A549 (cell line): Measurements from ENCODE around the gene CBFA2T2. TPM values are rescaled to one million over a fixed set of nuclear protein-coding genes. Genes with fewer than 3 reads are reported as not detected.

Source experiments
- ATAC-seq, 2 experiments: fragments of 200-7000 bp in 1 of 2; fragments of >200 bp in 1 of 2; cut with Nextera tagmentation in 1 of 2; cut with Tn5 transposase in 1 of 2; 3 replicates each; pipeline versions ENCODE4 v1.8.0 to v1.9.1; 2018 to 2020; ENCODE audit warnings: mild to moderate bottlenecking in 1 of 2, moderate library complexity in 1 of 2
- CTCF ChIA-PET: fragments of 300-600 bp; sonication (Branson Sonifier 250); formaldehyde crosslinking; extraction: SDS; loops from one replicate; lab custom pipeline; 2021; ENCODE audit warnings: antibody characterized with exemption, inconsistent platforms; lab: Yijun Ruan, JAX
- POLR2A ChIA-PET: fragments of 350-600 bp; formaldehyde crosslinking; extraction: SDS; loops from one replicate; lab custom pipeline; 2021; ENCODE audit warnings: antibody characterized with exemption, inconsistent platforms; lab: Yijun Ruan, JAX
- DNase-seq, 2 experiments: peaks; one replicate each; pipeline versions ENCODE4 v3.0.0 to v3.0.0-alpha.2; 2011 to 2016; ENCODE audit warnings: low read depth in 1 of 2, low spot score in 1 of 2
- FAIRE-seq: peaks from 2 replicates; lab custom pipeline; 2011; peaks lifted over from hg19 to GRCh38; lab: Jason Lieb, UNC
- H3K27ac ChIP-seq, 2 experiments: fragments of >200 bp; sonication (Bioruptor Twin); formaldehyde crosslinking; 3 replicates each; pipeline ENCODE4 v1.5.1; 2016 to 2017
- H3K4me1 ChIP-seq: fragments of >200 bp; sonication (Bioruptor Twin); formaldehyde crosslinking; 3 replicates; pipeline ENCODE4 v1.6.1; 2016
- H3K4me2 ChIP-seq: fragments of >200 bp; sonication (Bioruptor Twin); formaldehyde crosslinking; 3 replicates; pipeline ENCODE4 v1.6.1; 2016
- H3K4me3 ChIP-seq: fragments of >200 bp; sonication (Bioruptor Twin); formaldehyde crosslinking; 3 replicates; pipeline ENCODE4 v1.5.1; 2016
- H3K9me3 ChIP-seq: fragments of >200 bp; sonication (Bioruptor Twin); formaldehyde crosslinking; 3 replicates; pipeline ENCODE4 v1.6.1; 2016
- ATOH8 ChIP-seq: fragments of 250-450 bp; sonication (Bioruptor Pico); IDR thresholded peaks from 2 replicates; pipeline ENCODE4 v1.5.0; 2020; ENCODE audit warnings: low read depth, mild to moderate bottlenecking, moderate library complexity
- BHLHE40 ChIP-seq: IDR thresholded peaks from 2 replicates; pipeline ENCODE4 v1.6.1; 2012; ENCODE audit warnings: low read depth, low read length, inconsistent platforms
- ESRRA ChIP-seq: fragments of 150-350 bp; IDR thresholded peaks from 2 replicates; pipeline ENCODE4 v1.6.1; 2014; ENCODE audit warnings: mild to moderate bottlenecking, low read length, borderline replicate concordance
- HDAC2 ChIP-seq: fragments of 200-600 bp; sonication (generic); IDR thresholded peaks from 2 replicates; pipeline ENCODE4 v1.6.1; 2016
- HES2 ChIP-seq: fragments of >200 bp; sonication (Bioruptor Twin); formaldehyde crosslinking; IDR thresholded peaks from 2 replicates; pipeline ENCODE4 v1.6.1; 2016
- HEYL ChIP-seq: fragments of 250-450 bp; sonication (Bioruptor Pico); IDR thresholded peaks from 2 replicates; pipeline ENCODE4 v1.8.0; 2021; ENCODE audit warnings: mild to moderate bottlenecking, moderate library complexity
- HOXB13 ChIP-seq: fragments of 250-450 bp; sonication (Bioruptor Pico); IDR thresholded peaks from 2 replicates; pipeline ENCODE4 v1.5.0; 2020; ENCODE audit warnings: low read depth, mild to moderate bottlenecking, moderate library complexity
- JUN ChIP-seq, 2 experiments: fragments of >200 bp; sonication (Bioruptor Twin); formaldehyde crosslinking; IDR thresholded peaks; 2 replicates in 1 of 2; 3 replicates in 1 of 2; pipeline ENCODE4 v1.6.1; 2016 to 2017
- MAZ ChIP-seq: fragments of 150-350 bp; IDR thresholded peaks from 2 replicates; pipeline ENCODE4 v1.6.1; 2014; ENCODE audit warnings: antibody characterized with exemption, low read depth, low read length, borderline replicate concordance
- POLR2AphosphoS2 ChIP-seq: conservative IDR thresholded peaks from 2 replicates; pipeline ENCODE4 v1.6.1; 2012; ENCODE audit warnings: low read length, improper control_type of control experiment, inconsistent platforms
- RAD21 ChIP-seq, 2 experiments: fragments of >200 bp in 1 of 2; sonication (Bioruptor Twin) in 1 of 2; formaldehyde crosslinking in 1 of 2; IDR thresholded peaks in 1 of 2; conservative IDR thresholded peaks in 1 of 2; 2 replicates in 1 of 2; 3 replicates in 1 of 2; pipeline ENCODE4 v1.6.1; 2012 to 2018; ENCODE audit warnings: inconsistent platforms in 1 of 2
- TP53 ChIP-seq: fragments of 250-450 bp; sonication (Bioruptor Pico); IDR thresholded peaks from 2 replicates; pipeline ENCODE4 v1.5.0; 2021; ENCODE audit warnings: mild to moderate bottlenecking, moderate library complexity
- WGBS: methylation state at CpG from one replicate; pipeline ENCODE4 v1.1.6; 2017; ENCODE audit errors: missing lambda C conversion rate; 5-methylcytosine and 5-hydroxymethylcytosine counted together
- polyA plus RNA-seq, 4 experiments: library from polyadenylated mRNA; depleted of rRNA in 3 of 4; stranded (reverse); fragments of >200 nt; fragmentation: RNase III in 1 of 4; extraction: RNeasy Plus Mini Kit Qiagen cat#74134 plus additional on column Dnase treatment in 1 of 4; gene quantifications; 2 replicates in 3 of 4; 3 replicates in 1 of 4; pipeline ENCODE4 v1.2.3, GENCODE V29; 2011 to 2017
- TF ChIP-seq, protein P1 (sequence below): fragments of 150-350 bp; IDR thresholded peaks from 2 replicates; pipeline ENCODE4 v1.6.1; 2014; ENCODE audit warnings: low read depth, mild to moderate bottlenecking, low read length
- TF ChIP-seq, protein P2 (sequence below): IDR thresholded peaks from 2 replicates; pipeline ENCODE4 v1.6.1; 2012; ENCODE audit warnings: low read depth, borderline replicate concordance
- TF ChIP-seq, protein P3 (sequence below): fragments of >200 bp; sonication (Bioruptor Twin); formaldehyde crosslinking; IDR thresholded peaks from 3 replicates; pipeline ENCODE4 v1.5.1; 2016
- TF ChIP-seq, protein P4 (sequence below): fragments of 450-650 bp; IDR thresholded peaks from 2 replicates; pipeline ENCODE4 v1.6.1; 2014; ENCODE audit warnings: antibody characterized with exemption

Gene CBFA2T2
- polyA plus RNA-seq, 2 of the 4 experiments (the other 2 are of a cell fraction): 6.8 to 9.4 TPM

DNA sequence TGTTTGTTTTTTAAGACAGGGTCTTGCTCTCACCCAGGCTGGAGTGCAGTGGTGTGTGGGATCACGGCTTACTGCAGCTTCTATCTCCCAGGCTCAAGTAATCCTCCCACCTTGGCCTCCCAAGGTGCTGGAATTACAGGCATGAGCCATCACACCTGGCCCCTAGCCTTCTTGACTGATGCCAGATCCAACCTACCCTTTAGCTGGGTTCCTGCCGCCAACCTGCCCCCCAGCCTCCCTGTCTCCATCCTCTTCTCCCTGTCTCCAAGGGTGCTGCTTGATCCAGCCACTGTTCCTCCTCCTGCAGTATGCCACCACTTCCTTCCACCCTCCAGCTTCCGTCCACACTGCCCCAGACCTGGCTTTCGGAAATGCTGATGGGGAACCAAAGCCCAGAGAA lies 169.0 kb downstream of the CBFA2T2 start:
- no peak for ATAC-seq
- 99% methylated on average over 4 of the region's 4 CpGs for WGBS
- FAIRE-seq: no peak

DNA sequence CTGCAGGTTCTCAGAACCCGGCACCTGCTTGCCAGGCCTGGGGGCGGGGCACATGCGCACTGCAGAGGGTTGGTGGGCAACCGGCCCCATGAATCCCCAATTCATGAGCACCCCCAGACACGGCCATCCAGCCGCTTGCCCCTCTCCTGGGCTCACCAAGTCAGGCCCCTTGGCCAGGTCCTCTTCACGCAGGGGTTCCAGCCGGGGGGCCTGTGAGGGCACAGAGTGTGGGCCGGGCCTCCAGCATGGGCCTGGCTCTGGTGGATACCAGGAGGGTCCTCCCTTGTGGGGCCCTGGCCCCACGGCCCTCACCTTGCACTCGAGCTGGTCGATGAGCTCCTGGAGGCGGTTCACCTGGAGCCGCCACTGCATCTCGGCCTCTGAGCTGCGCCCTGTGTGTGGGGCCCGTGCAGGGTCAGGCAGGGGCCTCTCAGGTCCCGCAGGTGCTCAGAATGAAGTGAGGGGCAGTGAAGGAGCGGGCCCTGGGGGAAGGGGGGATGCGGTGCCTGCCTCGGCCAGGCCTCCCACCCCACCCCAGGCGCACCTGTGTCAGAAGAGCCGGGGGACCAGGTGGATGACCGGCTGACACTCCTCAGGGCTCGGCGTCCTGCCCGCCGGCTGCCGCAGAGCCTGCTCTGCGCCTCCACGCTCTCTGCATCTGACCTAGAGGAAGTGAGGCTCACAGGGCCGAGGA lies 169.6 kb downstream of the CBFA2T2 start:
- Histone ChIP-seq H3K9me3 (no peaks in the 10 kb centered on the region), H3K4me1 (peaks cover 12% of the 10 kb centered on the region), H3K27ac (no peak overlapping the region), H3K4me3 (no peak overlapping the region), H3K4me2 (no peak overlapping the region)
- ChIA-PET CTCF (interaction anchor here (1.2 to 1.7 kb wide), 2 partner anchors 17 to 202 kb away, joined by 4 to 5 read pairs; no protein-coding TSS in a partner anchor), POLR2A (no interaction called here)
- no peak for DNase-seq
- FAIRE-seq: no peak
- no peak for TF ChIP-seq HES2
- TF ChIP-seq RAD21 (conservative IDR thresholded peaks at IDR 0.05 in 1 of 2, IDR thresholded peaks at IDR 0.05 in 1 of 2): no peak
- no peak for TF ChIP-seq JUN (IDR thresholded peaks at IDR 0.05)
- TF ChIP-seq ATOH8: no peak
- TF ChIP-seq HDAC2: no peak
- ATAC-seq: no peak
- 95% methylated on average over 14 of the region's 32 CpGs for WGBS

More for the DNA sequence above, 169.0 kb downstream of the CBFA2T2 start:
- Histone ChIP-seq H3K9me3 (no peaks in the 10 kb centered on the region), H3K4me2 (no peak overlapping the region), H3K4me3 (no peak overlapping the region), H3K4me1 (peaks cover 6% of the 10 kb centered on the region), H3K27ac (no peak overlapping the region)
- ChIA-PET POLR2A (no interaction called here), CTCF (interaction anchor here (1.2 to 1.7 kb wide), 2 partner anchors 17 to 201 kb away, joined by 4 to 5 read pairs; no protein-coding TSS in a partner anchor)
- TF ChIP-seq HDAC2: no peak
- no peak for DNase-seq

DNA sequence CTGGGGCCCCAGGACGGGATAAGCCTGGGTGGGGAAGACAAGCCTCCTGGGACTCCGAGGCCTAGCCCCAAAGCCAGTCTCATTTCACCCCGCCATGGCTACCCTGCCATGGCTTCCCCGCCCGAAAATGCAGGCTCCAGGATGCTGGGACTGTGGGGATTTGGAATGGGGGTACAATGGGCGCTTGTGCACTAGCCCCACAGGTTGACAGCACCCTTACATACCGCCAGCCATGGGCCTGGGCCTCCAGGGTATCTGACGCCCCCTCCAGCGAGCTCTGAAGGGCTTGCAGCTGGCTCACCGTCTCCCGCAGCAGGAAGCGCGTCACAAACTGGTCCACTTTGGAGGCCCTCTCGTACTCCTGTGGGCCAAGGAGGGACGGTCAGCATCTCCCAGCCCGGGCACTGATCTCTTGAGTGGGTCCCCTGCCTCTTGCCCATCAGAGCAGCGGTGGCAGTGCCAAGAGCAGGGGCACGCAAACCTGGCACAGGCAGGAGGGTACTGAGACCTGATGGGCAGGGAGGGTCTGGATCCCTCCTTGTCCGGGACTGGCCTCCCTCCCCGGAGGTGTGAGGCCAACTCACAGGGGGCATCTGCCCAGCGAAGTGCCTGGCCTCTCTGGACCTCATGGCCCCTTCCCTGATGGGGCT lies 170.3 kb downstream of the CBFA2T2 start:
- Histone ChIP-seq H3K4me2 (no peak overlapping the region), H3K9me3 (no peaks in the 10 kb centered on the region), H3K4me3 (no peak overlapping the region), H3K4me1 (peaks cover 15% of the 10 kb centered on the region), H3K27ac (no peak overlapping the region)
- CTCF ChIA-PET: interaction anchor here (0.6 kb wide), 1 partner anchor 454 kb away, joined by 3 read pairs; no protein-coding TSS in a partner anchor
- ATAC-seq (no peak), FAIRE-seq (no peak), DNase-seq (no peak)
- TF ChIP-seq POLR2AphosphoS2 (no peak), HEYL (CRISPR knock-in tag) (no peak), MAZ (no peak), ESRRA (no peak), HOXB13 (CRISPR knock-in tag) (no peak), BHLHE40 (no peak), TP53 (CRISPR knock-in tag) (no peak)
- TF ChIP-seq, protein P1, sequence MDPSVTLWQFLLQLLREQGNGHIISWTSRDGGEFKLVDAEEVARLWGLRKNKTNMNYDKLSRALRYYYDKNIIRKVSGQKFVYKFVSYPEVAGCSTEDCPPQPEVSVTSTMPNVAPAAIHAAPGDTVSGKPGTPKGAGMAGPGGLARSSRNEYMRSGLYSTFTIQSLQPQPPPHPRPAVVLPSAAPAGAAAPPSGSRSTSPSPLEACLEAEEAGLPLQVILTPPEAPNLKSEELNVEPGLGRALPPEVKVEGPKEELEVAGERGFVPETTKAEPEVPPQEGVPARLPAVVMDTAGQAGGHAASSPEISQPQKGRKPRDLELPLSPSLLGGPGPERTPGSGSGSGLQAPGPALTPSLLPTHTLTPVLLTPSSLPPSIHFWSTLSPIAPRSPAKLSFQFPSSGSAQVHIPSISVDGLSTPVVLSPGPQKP: no peak
- TF ChIP-seq, protein P2, sequence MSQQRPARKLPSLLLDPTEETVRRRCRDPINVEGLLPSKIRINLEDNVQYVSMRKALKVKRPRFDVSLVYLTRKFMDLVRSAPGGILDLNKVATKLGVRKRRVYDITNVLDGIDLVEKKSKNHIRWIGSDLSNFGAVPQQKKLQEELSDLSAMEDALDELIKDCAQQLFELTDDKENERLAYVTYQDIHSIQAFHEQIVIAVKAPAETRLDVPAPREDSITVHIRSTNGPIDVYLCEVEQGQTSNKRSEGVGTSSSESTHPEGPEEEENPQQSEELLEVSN: no peak
- TF ChIP-seq, protein P3, sequence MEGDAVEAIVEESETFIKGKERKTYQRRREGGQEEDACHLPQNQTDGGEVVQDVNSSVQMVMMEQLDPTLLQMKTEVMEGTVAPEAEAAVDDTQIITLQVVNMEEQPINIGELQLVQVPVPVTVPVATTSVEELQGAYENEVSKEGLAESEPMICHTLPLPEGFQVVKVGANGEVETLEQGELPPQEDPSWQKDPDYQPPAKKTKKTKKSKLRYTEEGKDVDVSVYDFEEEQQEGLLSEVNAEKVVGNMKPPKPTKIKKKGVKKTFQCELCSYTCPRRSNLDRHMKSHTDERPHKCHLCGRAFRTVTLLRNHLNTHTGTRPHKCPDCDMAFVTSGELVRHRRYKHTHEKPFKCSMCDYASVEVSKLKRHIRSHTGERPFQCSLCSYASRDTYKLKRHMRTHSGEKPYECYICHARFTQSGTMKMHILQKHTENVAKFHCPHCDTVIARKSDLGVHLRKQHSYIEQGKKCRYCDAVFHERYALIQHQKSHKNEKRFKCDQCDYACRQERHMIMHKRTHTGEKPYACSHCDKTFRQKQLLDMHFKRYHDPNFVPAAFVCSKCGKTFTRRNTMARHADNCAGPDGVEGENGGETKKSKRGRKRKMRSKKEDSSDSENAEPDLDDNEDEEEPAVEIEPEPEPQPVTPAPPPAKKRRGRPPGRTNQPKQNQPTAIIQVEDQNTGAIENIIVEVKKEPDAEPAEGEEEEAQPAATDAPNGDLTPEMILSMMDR: no peak
- TF ChIP-seq, protein P4, sequence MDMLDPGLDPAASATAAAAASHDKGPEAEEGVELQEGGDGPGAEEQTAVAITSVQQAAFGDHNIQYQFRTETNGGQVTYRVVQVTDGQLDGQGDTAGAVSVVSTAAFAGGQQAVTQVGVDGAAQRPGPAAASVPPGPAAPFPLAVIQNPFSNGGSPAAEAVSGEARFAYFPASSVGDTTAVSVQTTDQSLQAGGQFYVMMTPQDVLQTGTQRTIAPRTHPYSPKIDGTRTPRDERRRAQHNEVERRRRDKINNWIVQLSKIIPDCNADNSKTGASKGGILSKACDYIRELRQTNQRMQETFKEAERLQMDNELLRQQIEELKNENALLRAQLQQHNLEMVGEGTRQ: no peak
- 89% methylated on average over 17 of the region's 21 CpGs for WGBS
- POLR2A ChIA-PET: no interaction called here
